HG02938 (cell line): ENCODE results near the gene ARFGEF3.
"Not testable (repeated sequence)": the region's sequence is repeated elsewhere in the genome, so short reads cannot be mapped to it uniquely, and the experiment has no call there.

Experiments used
- ATAC-seq: cut with Tn5 transposase; IDR thresholded peaks from one replicate; pipeline ENCODE4 v1.9.1; 2021; ENCODE audit warnings: mild to moderate bottlenecking, moderate library complexity; ENCODE audit not compliant: unreplicated experiment

ARFGEF3 gene

DNA sequence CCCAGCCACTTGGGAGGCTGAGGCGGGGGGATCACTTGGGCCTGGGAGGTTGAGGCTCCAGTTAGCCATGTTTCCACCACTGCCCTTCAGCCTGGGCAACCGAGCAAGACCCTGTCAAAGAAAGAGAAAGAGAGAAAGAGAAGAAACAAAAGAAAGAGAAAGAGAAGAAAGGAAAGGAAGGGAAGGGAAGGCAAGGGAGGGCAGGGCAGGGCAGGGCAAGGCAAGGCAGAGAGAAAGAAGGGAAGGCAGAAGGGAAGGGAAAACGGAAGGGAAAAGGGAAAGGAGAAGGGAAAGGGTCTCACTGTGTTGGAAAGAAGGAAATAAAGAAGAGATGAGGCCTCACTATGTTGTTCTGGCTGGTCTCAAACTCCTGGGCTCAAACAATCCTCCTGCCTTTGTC is 104.4 kb downstream of the ARFGEF3 start:
- ATAC-seq, result no peak

DNA sequence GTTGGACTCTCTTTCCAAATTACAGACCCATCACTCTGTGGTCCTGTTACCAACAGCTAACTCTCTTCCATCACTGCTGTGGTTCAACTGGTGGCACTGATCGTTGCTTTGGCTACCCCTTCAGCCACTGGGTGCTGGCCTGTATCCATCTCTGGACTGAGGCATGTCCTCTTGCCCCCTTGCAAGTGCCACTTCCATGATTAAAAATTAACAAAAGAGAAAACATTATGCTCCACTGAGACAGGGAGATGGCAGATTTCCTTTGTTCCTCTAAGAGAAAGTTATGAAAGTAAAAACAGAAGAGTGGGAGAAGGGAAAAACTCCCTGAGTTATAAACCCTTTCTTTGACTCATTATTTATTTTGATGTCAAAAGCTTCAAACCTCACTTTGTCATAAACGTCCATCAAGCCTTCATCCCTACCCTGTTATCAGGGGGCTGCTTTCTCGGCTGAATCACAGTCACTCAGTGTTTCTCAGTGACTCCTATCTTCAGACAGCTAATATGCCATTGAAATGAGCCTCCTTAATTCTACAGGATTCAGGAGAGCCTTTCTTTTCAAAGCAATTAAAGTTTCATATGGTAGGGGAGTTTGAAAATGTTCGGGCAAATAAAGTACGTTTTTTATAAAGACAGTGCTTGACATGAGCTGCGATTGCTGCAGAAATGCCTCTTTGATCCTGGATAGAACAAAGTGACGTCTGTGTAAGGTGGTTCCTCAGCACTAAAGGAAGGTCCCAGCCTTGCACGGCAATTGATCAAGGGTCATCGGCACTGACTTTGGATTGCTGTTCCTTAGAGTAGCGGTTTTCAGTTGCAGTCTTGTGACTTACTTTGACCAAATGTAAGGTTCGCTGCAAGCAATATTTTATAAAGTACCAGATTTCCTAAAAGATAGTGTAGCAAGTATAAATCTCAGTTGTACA is 106.5 kb downstream of the ARFGEF3 start:
- ATAC-seq, result no peak

DNA sequence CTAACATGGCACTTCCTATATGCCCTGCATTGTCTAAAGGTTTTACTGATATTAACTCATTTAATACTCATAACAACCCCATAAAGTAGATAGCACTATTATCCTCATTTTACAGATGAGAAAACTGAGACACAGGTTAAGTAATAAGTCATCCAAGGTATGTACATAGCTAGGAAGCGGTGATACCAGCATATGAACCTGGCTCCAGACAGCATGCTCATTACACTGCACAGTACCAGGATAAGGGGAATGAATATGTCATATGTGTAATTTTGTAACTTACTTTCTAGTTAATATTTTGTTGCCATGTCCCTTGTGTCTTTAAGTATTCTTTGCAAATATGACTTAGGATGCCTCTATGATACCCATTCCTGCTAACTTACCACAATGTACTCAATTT is 109.7 kb downstream of the ARFGEF3 start:
- ATAC-seq, result no peak

DNA sequence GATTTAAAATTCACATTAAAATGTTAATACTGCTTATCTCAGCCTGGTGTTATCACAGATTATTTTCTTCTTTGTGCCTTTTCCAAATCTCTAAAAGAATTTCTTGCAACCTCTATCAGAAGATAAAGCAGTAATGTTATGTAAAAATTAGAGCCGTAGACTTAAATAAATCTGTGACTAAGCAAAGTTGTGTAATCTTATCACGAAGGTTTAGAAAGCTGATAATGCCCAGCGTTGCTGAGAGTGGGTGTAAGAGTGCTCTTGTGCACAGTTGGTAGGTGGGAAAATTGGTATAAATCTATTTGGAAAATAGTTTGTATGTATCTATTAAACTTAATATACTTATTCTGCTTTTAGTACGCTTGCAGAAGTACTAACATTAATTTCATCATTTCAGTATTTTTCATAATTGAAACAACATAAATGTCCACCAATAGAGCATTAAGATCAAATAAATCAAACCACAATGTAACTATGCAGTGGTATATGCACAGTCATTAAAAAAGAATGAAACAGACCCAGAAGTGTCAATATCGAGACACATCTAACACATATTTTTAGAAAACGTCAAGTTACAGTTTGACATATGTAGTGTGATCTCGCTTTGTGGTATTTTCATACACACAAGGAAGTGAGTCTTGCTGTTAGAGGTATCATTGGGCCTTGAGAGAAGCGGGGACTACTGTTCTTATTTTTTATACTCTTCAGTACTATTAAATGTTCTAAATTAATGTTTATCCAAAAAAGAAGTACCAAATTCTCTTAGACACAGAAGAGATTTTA is 111.0 kb downstream of the ARFGEF3 start:
- no peak for ATAC-seq

DNA sequence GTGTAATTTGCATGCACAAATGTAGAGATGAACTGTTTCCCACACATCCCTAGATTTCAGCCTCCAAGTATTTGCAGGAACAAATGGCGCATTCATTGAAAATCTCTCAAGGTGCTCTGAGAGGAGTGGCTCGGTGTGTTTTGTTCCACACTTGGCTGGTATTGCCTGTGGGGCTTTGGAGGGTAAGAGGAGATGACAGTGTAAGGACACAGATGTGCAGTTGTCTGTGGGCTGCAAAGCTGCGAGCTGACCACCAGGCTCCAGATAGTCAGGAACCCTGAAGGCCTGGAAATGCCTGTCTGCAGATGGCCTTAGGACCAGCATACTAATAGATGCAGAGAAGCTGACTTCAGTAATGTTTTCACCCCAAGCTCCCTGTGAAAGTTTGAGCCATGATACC is 114.2 kb downstream of the ARFGEF3 start:
- no peak for ATAC-seq

- no peak for ATAC-seq
Observed at GRCh38 chr6:138277835-138278234, 116.1 kb downstream of the ARFGEF3 start.

GRCh38 chr6:138278326-138278725 is 116.6 kb downstream of the ARFGEF3 start:
- no peak for ATAC-seq

DNA sequence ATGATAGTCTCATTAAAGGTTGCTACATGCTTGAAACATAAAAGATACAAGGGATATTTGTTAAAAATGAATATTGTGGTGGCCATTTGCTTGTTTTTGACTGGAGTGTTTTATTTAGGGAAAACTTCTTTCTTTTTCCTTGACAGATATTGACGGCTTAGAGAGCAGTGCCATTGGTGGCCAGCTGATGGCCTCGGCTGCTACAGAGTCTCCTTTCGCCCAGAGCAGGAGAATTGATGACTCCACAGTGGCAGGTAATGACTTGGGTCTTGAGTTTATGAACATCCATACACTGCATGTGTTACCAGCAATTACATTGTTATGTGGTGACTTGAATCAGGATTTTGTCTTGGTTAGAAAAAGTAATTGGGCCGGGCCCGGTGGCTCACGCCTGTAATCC is 124.1 kb downstream of the ARFGEF3 start:
- ATAC-seq, result no peak

GRCh38 chr6:138286698-138287097 is 125.0 kb downstream of the ARFGEF3 start:
- ATAC-seq, result no peak

DNA sequence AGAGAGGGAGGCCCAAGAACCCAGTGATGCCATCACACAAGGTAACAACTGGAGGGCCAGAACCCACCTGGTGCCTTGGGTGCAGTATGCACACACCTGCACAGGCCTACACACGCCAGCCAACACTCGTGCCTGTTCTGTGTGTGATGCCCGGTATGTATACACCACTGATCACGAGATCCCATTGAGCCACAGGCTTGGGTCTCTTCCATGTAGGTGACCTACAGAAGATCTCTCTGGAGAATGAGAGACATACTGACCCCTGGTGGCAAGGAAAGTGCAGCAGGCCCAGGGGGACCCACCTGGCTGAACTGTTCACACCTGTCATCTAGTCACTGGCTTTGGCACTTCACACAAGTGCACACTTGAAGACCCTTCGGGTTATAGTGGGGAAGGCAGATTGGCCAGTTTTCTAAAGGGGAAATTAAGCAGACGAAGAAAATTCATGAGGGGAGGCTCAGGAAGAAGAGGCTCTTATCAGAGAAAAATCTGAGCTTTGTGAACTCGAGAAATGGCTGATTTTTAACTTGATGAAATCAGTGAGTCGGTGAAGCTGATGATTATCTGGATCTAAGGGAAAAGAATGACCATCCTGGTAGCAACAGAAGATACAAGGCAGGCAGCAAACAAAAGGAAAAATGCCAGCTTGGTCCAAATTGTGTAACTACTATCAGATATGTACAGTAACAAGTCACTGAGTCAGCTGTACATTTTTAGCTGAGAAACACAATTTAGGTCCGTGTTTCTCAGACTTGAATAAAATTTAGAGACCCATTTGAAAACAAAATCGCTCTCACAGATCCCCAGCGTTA is 125.6 kb downstream of the ARFGEF3 start:
- no peak for ATAC-seq

DNA sequence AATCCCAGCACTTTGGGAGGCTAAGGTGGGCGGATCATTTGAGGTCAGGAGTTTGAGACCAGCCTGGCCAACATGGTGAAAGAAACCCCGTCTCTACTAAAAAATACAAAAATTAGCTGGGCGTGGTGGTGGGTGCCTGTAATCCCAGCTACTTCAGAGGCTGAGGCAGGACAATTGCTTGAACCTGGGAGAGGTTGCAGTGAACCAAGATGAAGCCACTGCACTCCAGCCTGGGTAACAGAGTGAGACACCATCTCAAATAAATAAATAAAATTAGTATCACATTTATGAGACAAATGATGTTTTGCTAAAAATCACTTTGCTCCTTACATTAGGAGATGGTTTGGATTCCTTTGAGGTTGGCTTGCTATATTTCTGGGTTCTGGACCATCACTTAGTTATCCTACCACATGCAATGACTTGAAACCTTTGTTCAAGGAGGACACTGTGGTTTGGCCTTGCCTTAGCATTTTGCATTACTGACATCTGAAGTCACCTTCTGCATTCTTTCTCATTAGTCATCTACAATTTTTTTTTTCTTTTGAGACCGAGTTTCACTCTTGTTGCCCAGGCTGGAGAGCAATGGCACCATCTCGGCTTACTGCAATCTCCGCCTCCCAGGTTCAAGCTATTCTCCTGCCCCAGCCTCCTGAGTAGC is 126.8 kb downstream of the ARFGEF3 start:
- not testable (repeated sequence) for ATAC-seq

- ATAC-seq, result no peak
Observed at GRCh38 chr6:138289739-138290138, 128.0 kb downstream of the ARFGEF3 start.

- no peak for ATAC-seq
Observed at GRCh38 chr6:138290423-138290962, 128.8 kb downstream of the ARFGEF3 start.

- no peak for ATAC-seq
Observed at GRCh38 chr6:138291036-138291848, 129.5 kb downstream of the ARFGEF3 start.

DNA sequence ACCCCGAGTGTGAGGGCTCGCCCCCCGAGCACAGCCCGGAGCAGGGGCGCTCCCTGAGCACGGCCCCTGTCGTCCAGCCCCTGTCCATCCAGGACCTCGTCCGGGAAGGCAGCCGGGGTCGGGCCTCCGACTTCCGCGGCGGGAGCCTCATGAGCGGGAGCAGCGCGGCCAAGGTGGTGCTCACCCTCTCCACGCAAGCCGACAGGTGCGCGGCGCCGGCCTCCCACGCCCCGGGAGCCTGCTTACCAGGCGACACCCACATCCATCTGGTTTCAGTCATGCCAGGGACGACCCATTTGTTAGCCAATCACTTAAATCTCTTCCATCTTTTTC is 130.1 kb downstream of the ARFGEF3 start:
- ATAC-seq, result no peak

GRCh38 chr6:138292482-138292881 is 130.7 kb downstream of the ARFGEF3 start:
- ATAC-seq, result no peak

DNA sequence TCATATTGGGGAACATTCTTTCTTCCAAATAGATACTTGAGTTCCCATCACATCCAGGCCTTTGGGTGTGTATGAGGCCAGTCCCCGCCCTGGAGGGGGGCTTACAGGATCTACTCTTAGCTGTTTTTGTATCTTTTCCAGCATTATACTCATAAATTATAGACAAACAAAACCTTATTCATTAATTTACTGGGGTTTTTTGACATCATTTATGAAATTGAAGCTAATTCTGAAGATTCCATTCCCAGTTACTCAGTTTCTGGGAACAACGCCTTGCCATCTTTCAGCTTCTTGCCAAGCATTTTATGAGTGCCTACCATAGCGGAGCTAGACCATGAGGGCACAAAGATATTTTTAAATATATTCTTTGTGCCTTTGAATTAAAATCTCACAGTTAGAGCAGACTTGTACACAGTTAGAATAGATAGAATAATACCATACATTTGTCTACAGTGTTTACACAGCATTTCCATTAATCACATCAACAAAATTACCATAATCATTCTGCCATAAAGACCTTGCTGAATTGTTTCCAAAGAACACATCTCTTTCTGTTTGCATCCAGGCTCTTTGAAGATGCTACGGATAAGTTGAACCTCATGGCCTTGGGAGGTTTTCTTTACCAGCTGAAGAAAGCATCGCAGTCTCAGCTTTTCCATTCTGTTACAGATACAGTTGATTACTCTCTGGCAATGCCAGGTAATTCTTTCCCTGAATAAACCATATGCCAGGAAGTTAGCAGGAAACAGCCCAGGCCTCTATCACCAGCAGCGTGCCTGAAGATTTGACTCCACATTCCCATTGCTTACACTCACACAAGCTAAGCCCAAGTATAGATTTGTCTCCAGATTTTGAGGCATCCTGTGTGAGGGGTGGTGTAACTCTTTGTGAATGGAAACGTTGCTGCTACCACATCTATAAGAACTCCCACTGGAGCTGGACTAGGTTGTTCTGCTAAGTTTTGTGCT is 132.0 kb downstream of the ARFGEF3 start:
- ATAC-seq, result no peak

DNA sequence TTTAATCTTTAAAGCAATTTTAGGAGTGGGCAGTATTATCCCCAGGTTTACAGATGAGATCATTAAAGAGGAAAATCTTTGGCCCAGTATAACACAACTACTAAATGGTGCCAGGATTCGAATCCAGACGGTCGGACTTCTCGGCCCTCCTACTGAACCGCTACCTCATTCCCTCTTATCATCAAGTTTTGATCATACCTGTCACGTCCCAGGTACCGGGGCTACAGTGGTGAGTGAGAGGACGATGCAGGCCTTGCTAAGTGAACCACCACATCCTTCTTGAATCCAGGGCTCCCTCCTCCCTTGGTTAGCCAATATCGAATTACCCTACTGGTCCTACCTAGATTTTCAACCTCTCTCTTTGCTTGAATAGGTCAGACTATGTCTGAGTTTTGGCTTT is 134.6 kb downstream of the ARFGEF3 start:
- no peak for ATAC-seq

- no peak for ATAC-seq
Observed at GRCh38 chr6:138296786-138297185, 135.0 kb downstream of the ARFGEF3 start.
